Ovary (tissue), 3 donors: Measurements from ENCODE around the gene AK9.

ENCODE experiments used
- CTCF ChIP-seq, 3 donors: fragments of 450-650 bp in 2 of 3; fragments of 200-600 bp in 1 of 3; IDR thresholded peaks; one replicate each; pipeline versions ENCODE4 v1.5.1 to v1.8.0; 2016 to 2022; ENCODE audit warnings: antibody characterized with exemption in 3 of 3, mild to moderate bottlenecking in 1 of 3
- EP300 ChIP-seq: sonication (generic); formaldehyde crosslinking; IDR thresholded peaks from one replicate; pipeline ENCODE4 v1.6.1; 2017; ENCODE audit warnings: antibody characterized with exemption
- POLR2A ChIP-seq: fragments of 450-650 bp; IDR thresholded peaks from one replicate; pipeline ENCODE4 v1.6.1; 2017; ENCODE audit warnings: antibody characterized with exemption, mild to moderate bottlenecking, moderate library complexity
- donor health status: DM: no; HTN: no; CAD: no.

- TF ChIP-seq POLR2A (no peak), CTCF (IDR thresholded peaks at IDR 0.05) (no peak), EP300 (no peak)
Observed at GRCh38 chr6:109493865-109494264, 197.1 kb downstream of the AK9 start.
